Stimulated activated CD4-positive, alpha-beta T cell treated with anti-CD3 and anti-CD28 coated beads, Interleukin-12 subunit alpha, Interleukin-12 subunit beta, amount 100 ng/mL, for 4 hours (primary cell): ENCODE data around the gene CLCN2.

Experiments
- DNase-seq: peaks from one replicate; pipeline ENCODE4 v3.0.0-alpha.2; 2020

The CLCN2 gene

DNA sequence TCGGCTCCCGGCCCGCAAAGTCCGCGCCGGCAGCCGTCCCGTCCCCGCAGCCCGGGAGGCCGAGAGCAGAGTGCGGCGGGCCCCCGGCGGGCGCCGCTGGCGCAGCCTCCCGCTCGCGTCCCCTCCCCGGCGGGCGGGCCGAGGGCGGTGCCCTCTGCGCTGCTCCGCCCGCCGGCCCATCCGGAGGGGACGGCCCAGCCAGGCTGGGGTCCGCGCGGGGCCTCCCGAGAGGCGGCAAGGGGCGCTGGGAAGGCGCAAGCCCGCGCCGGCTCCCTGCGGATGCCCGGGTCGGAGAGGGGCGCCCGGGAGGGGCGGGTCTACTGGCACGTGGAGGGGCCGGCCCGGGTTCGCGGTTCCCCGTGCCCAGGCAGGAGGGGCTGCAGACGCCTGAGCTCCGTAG, at the start of gene CLCN2, which contains the start of gene POLR2H:
Gene CLCN2 (minus strand): TSS at position 74 of the 400 bp plus-strand sequence. CDS start 126 bp downstream, outside the sequence.
Gene POLR2H (plus strand): TSS at position 179 of the 400 bp plus-strand sequence. CDS start 1,783 bp downstream, outside the sequence.
- DNase-seq, result peak; percentile 53

DNA sequence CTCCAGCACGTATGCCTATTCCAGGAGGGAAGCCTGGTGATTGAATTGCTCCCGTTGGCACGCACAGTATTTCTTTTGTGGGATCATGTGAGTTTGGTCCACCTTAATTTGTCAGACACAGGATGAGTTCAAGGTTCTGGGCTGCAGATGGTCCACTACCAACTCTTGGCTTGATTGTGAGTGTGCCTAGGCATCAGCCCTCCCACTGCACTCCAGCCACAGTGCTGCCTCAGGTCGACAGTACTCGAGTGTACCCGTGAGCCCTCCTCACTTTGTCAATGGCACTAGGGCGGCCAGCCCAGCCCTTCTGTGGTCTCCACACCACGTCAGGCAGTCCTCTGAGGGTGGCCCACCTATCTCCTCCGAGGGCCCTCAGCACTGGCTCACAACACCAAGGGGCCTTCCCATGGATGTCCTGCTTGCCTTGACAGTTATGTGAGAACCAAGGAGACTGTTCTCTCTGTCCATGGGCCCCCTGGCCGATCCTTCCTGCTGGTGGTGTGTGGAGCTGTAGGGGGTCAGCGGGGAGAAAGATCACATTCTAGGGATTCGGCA, 48.6 kb upstream of the CLCN2 start:
- no peak for DNase-seq

DNA sequence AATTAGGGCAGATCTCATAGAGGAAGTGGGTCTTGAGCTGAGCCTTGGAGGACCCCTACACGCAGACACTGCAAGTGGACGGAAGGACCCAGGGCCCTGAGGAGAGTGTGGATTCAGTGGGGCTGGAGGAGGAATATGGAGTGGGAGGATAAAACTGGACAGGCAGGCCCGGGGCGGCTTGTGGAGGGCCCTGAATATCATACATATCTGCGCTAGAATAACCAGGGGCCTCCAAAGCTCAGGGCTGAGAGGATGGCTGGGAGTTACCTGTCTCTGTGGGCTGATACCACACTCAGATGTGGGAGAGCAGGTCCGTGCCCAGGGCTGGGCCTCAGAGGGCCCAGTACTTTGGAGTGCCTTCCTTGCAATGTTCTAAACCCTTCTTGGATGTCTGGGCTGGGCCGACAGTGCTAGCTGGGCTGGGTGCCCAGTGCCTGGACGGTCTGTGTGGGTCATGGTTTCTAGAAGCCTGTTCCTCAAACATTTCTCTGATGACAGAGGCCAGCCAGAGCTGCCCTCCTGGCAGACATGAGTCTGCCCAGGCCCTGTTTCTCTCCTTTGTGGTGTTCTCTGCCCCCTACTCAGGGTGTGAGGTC, 48.0 kb upstream of the CLCN2 start:
- no peak for DNase-seq

DNA sequence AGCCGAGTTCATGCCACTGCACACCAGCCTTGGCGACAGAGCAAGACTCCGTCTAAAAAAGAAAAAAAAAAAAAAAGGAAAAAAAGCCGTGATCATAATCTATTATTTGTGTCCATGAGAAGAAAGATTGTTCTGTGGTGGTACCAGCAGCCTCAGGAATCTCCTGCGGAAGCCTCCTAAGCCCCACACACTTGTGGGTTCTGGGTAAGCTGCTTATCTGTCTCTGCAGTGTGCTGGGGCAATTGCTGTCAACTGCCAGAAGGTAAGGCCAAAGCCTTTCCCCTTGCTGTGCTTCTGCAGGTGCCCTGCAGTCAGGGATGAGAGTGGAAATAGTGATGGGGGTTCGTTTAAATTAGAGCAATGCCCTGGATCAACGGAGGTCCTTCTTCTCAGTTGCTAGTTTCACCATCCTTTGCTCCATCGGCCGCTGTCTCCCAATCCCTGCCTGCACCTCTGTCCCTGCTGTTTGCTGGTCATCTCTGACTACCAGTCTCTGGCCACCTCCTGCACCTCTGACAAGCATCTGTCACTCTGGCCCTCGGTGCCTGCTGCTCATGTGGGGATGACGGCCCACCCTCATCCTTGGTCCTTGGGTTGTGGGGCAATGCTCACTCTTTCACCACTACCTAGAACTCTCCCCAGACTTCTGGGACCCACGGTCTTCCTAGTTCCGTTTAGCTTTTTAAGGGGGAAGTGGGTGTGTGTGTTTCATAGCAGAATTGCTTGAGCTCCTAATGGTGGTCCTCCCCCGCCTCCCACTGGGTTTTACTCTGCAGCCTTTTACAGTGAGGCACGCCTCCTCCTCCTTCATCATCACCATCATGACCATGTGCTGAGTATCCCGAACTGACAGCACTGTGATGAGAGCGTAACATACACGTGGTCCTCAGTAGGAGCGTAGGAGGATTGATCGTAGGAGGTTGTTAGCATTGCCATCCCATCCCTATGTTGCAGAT, 43.9 kb upstream of the CLCN2 start:
- no peak for DNase-seq

DNA sequence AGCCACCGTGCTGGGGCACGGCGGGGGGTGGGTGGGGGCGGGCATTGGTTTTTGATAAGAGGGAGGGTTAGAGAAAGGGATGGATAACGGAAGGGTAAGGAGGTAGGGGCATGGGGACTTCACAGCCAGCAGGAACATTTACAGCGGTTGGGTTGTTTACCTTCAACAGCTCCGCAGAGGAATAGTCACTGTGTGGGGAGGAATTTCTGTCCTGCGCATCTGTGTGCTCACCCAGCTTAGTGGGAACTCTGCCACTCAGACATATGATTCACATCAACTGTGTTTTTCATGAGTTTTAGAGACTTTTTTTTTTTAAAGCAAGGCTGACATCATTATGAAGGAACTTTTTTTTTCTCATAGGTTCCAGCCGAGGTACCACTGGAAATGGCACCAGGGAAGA, 38.0 kb upstream of the CLCN2 start:
- no peak for DNase-seq

DNA sequence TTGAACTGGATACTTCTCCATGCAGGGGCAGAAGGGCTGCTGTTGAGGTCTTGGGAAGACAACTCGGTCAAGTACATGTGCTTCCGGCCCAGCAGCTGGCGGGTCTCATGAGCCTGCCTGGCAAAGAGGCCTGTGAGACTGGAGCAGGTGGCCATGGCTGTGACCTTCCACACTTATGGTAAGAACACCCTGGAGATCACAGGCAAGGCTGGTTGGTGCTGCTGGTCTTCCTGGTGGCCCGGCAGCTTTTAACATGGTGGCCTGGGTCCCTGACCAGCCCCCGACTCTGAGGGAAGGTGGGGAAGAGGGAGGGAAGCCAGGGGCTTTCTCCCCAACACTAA, 33.9 kb upstream of the CLCN2 start:
- DNase-seq, result no peak

DNA sequence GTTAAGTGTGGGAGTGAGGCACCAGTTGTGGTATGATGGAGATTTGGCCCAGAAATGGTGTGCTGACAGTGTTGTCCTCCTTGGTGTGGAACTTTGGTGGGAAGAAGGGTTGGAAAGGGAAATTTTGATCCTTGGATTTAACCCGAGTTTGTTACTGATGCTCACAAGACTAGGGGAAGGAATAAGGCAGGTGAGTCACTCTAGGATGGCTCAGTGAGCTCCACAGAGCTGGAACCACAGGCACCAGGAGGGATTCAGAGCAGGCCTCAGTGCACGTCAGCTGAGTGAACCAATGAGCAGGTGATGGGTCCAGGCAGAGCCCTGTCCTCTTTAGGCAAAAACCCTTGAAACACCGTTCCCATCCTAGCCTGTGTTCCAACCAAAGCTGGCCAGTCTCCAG, 29.9 kb upstream of the CLCN2 start:
- DNase-seq, result no peak

DNA sequence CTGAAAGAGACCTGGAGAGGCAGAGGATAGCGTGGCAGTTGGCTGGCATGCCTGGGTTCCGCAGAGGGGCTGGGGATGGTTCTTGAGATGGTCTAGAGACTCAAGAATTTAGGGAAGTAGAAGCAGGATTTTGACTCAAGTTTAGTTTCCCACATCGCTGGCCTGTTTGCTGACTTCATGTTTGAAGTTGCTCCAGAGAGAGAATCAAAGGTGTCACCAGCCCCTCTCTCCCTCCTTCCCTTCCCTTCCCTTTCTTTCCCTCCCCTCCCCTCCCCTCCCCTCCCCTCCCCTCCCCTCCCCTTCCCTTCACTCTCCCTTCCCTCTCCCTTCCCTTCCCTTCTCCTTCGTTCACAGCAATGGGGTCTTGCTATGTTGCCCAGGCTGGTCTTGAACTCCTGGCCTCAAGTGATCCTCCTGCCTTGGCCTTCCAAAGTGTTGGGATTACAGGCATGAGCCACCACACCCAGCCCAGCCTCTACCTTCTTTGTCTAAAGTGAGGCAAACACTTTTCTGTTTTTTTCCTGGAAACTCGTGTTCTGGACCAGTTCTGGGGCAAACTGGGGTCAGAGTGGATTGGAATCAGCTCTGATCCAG, 28.6 kb upstream of the CLCN2 start:
- DNase-seq, result no peak

DNA sequence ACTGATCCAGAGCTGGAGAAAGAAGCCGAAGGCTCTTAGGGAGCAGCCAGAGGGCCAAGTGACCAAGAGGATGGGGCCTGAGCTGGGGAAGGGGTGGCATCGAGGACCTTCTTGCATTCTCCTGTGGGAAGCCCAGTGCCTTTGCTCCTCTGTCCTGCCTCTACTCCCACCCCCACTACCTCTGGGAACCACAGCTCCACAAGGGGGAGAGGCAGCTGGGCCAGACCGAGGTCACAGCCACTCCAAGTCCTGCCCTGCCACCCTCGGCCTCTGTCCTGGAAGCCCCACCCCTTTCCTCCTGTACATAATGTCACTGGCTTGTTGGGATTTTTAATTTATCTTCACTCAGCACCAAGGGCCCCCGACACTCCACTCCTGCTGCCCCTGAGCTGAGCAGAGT, 28.0 kb upstream of the CLCN2 start:
- no peak for DNase-seq

DNA sequence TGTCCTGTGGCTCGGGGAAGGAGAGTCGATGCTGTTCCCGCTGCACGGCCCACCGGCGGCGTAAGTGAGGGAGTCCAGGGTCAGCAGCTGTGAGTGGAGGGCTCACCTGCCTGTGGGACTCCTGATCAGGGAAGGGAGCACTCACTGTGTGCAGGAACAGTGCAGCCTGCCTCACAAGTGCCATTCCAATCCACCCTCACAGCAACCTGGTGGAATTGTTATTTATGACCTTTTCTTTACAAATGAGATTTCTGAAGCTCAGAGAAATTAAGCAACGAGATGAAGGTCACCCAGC, 27.5 kb upstream of the CLCN2 start:
- DNase-seq, result no peak

DNA sequence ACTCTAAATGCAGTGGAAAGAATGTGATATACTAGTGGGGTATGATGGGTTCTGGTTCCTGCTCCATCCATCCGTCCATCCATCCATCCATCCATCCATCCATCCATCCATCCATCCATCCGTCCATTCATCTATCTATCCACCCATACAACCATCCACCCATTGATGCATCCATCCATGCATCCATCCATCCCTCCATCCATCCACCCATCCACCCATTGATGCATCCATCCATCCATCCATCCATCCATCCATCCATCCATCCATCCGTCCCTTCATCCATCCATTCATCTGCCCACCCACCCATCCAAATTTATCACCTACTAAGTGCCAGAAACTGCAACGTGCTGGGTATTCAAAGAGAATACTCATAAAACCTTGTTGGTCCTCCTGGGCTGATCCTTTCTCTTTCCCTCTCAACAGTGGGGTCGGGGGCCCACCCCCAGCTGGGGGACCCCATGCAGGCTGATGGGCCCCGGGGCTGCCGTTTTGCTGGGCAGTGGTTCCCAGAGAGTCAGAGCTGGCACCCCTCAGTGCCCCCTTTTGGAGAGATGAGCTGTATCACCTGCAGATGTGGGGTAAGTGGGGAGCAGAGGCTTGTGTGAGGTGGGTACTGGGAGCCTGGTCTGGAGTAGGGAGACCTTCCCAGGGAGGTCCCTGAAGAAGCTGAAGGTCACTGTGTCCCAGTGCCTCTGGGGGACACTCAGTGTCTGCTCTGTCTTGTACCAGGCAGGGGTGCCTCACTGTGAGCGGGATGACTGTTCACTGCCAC, 26.9 kb upstream of the CLCN2 start:
- DNase-seq, result no peak

DNA sequence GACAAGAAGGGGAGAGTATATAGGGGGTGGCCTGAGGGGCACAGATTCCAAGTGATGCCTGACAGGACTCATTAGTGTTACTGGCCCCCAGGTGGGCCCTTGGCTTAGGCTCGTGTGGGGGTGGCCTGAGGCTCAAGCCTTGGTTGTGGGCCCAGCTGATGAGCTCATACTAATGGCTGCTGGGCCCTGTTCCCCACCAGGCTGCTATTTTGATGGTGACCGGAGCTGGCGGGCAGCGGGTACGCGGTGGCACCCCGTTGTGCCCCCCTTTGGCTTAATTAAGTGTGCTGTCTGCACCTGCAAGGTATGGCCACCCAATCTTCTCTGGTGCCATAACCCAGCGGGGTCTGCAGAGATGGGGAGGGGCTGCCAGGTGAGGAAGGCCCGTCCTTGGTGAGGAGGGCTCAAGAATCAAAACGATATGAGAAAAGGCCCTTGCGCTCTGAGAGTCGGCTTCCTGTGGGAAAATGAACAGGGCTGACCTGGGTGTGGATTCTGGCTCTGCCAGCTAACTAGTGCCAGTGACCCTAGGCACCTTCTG, 25.8 kb upstream of the CLCN2 start:
- DNase-seq, result no peak

DNA sequence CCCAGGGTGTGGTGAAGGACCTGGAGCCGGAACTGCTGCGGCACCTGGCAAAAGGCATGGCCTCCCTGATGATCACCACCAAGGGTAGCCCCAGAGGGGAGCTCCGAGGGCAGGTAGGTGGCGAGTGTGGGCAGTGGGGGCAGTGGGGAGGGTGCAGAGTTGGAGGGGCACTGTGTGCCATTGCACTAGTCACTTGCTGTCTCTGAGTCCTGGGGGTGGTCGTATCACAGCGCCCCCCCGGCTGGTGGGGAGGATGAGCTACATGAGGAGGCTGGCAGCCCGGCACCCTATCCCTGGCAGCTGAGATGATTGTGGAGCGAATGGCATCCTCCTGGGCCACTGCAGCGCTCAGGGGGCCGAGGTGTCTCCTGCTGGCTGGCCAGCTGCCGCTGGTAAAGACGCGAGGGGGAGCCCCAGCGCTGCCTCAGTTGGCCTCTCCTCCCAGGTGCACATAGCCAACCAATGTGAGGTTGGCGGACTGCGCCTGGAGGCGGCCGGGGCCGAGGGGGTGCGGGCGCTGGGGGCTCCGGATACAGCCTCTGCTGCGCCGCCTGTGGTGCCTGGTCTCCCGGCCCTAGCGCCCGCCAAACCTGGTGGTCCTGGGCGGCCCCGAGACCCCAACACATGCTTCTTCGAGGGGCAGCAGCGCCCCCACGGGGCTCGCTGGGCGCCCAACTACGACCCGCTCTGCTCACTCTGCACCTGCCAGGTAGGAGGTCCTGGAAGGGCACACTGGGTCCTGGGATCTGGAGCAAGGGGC, 24.8 kb upstream of the CLCN2 start:
- DNase-seq, result no peak

DNA sequence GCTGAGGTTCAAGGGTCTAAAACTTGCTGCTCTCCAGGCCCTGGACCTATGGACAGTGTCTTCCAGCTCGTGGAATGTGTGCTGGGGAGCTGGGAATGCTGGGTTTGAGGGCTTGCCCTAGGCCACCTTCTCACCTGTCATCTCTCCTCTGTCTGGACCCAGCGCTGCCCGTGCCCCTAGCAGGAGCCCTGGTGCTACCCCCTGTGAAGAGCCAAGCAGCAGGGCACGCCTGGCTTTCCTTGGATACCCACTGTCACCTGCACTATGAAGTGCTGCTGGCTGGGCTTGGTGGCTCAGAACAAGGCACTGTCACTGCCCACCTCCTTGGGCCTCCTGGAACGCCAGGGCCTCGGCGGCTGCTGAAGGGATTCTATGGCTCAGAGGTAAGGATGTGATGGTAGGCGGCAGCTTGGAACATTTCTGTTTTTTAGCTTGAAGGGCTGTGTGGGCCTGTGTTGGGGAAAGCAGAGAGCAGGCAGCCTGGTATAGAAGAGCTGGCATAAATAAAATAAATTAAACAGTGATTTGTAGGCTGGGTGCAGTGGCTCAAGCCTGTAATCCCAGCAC, 23.5 kb upstream of the CLCN2 start:
- no peak for DNase-seq

DNA sequence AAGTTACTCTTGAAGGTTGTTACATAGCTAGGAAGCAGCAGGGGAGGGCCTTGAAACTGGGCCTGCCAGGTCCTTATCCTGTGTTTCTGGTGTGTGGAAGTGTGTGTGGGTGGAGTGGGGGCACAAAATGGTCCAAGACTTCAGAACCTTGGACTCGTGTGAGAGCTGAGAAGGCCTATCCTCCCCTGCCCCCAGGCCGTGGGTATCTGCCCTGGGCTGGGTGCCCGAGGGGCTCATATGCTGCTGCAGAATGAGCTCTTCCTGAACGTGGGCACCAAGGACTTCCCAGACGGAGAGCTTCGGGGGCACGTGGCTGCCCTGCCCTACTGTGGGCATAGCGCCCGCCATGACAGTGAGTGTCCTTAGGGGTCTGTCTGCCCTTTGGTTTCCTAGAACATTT, 22.9 kb upstream of the CLCN2 start:
- no peak for DNase-seq

DNA sequence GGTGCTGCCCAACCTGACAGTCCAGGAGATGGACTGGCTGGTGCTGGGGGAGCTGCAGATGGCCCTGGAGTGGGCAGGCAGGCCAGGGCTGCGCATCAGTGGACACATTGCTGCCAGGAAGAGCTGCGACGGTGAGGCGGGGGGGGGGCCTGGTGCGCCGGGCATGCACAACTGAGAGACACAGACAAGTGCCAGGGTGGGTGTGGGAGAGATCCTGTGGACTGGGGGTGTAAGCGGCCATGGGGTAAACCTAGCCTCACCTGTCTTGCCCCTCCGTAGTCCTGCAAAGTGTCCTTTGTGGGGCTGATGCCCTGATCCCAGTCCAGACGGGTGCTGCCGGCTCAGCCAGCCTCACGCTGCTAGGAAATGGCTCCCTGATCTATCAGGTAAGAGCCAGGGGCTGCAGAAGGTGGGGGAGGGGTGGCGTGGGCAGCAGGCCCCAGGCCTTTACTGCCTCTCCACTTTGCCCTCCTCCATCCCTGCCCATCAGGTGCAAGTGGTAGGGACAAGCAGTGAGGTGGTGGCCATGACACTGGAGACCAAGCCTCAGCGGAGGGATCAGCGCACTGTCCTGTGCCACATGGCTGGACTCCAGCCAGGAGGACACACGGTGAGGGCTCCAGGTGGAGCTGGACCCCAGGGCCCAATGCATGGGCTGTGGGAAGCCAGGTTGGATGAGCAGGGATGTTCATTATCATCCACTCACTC, 21.8 kb upstream of the CLCN2 start:
- DNase-seq, result no peak

DNA sequence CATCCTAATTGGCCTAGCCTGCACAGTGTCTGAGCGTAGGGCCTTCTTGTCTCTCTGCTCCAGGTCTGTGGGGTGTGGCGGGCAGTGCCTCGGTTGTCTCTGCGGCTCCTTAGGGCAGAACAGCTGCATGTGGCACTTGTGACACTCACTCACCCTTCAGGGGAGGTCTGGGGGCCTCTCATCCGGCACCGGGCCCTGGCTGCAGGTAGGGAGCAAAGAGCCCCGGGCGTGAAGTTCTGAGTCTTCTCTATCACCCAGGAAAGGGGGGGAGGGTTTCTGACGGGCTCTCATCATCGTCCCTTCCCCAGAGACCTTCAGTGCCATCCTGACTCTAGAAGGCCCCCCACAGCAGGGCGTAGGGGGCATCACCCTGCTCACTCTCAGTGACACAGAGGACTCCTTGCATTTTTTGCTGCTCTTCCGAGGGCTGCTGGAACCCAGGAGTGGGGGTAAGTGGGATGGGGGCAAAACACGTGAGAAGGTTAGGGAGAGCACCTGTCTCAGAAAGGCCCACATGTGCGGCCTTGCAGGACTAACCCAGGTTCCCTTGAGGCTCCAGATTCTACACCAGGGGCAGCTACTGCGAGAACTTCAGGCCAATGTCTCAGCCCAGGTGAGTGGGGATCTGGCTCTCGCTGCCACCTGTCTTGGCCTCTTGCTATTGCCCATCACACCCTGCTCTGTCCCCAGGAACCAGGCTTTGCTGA, 21.1 kb upstream of the CLCN2 start:
- DNase-seq, result no peak

DNA sequence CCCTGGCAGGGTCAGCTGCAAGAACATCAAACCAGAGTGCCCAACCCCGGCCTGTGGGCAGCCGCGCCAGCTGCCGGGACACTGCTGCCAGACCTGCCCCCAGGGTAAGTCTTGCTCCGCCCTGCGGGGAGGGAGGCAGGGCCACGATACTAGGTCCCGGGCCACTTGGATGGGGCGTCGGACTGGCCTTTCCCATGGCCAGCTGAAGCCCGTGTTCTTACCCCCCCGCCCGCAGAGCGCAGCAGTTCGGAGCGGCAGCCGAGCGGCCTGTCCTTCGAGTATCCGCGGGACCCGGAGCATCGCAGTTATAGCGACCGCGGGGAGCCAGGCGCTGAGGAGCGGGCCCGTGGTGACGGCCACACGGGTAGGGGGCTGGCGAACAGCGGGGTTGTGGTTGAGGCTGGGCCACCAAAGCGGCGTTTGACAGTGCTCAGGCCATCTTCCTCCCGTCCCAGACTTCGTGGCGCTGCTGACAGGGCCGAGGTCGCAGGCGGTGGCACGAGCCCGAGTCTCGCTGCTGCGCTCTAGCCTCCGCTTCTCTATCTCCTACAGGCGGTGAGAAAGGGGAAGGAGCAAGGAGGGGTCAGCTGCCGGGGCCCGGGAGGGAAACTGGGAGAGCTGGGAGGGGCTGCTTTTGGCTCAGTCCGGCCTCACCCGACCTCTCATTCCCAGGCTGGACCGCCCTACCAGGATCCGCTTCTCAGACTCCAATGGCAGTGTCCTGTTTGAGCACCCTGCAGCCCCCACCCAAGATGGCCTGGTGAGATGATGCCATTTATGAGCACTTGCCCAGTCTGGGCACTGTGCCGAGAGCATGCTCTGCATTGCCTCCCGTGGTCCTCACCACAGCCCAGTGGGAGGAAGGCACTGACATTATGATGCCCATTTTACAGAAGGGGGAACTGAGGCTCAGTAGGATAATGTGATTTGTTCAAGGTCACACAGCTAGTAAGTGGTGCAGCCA, 20.1 kb upstream of the CLCN2 start:
- DNase-seq, result no peak

DNA sequence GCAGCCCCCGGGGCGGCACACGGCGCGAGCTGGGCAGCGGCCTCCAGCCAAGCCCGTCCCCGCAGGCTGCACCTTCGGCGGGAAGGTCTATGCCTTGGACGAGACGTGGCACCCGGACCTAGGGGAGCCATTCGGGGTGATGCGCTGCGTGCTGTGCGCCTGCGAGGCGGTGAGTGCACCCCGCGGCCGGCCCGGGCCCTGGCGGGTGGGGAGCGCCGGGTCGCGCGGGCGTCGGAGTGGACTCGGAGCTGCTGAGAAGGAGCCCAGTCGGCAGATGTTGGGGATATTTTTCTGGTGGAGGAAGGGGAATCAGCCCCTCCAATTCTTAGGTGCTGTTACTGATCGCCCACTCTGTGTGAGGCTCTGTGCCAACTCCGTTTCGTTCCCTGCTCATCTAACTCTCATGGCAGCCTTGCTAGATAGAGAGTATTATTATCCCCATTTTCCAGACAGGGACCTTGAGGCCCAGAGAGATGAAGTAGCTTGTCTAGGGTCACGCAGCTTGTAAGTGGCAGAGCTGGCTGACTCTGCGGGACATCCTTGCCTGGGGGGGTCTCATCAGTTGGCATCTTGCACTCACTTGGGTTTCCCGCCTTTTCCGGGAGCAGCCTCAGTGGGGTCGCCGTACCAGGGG, 19.3 kb upstream of the CLCN2 start:
- DNase-seq, result no peak
